Left lung (tissue), 10 donors: ENCODE data around the gene RNLS. TPM values are rescaled to one million over a fixed set of nuclear protein-coding genes. Genes with fewer than 3 reads are reported as not detected.

Source experiments
- ATAC-seq: fragments of 200-7000 bp; cut with Tn5 transposase; one replicate; pipeline ENCODE4 v1.9.1; 2020; ENCODE audit warnings: moderate library complexity
- DNase-seq, 4 donors: peaks; one replicate each; pipeline ENCODE4 v3.0.0-alpha.2; 2013 to 2020
- H3K27ac ChIP-seq, 2 donors: fragments of 200-600 bp; sonication (generic) in 1 of 2; one replicate each; pipeline versions ENCODE4 v1.5.0 to v1.8.0; 2020 to 2021
- H3K27me3 ChIP-seq, 2 donors: fragments of 200-600 bp; sonication (generic) in 1 of 2; one replicate each; pipeline versions ENCODE4 v1.5.0 to v1.8.0; 2020 to 2021
- H3K36me3 ChIP-seq, 2 donors: fragments of 200-600 bp; sonication (generic) in 1 of 2; one replicate each; pipeline versions ENCODE4 v1.5.0 to v1.8.0; 2020 to 2021
- H3K4me1 ChIP-seq, 2 donors: fragments of 200-600 bp; one replicate each; pipeline ENCODE4 v1.8.0; 2021
- H3K4me3 ChIP-seq, 2 donors: fragments of 200-600 bp; sonication (generic) in 1 of 2; one replicate each; pipeline versions ENCODE4 v1.5.0 to v1.8.0; 2020 to 2021; ENCODE audit warnings: mild to moderate bottlenecking in 1 of 2
- H3K9me3 ChIP-seq, 2 donors: fragments of 200-600 bp; sonication (generic) in 1 of 2; one replicate each; pipeline versions ENCODE4 v1.5.0 to v1.8.0; 2020 to 2021
- CTCF ChIP-seq, 2 donors: fragments of 200-600 bp; sonication (generic) in 1 of 2; IDR thresholded peaks; one replicate each; pipeline versions ENCODE4 v1.5.0 to v1.8.0; 2021; ENCODE audit warnings: antibody characterized with exemption in 2 of 2
- intact Hi-C, 2 donors: fragments of 100-400 bp; cut with DNase I; formaldehyde crosslinking; loops; one replicate each; pipeline versions ENCODE4 v1.11.2 to v1.14.2; 2022
- polyA plus RNA-seq, 6 donors: library from polyadenylated mRNA; unstranded; fragments of 120-200 nt; gene quantifications; one replicate each; pipeline ENCODE4 v1.2.1, GENCODE V29; 2013; ENCODE audit not compliant: insufficient read length in 6 of 6
- total RNA-seq, 2 donors: library from RNA; stranded (reverse); fragmentation: NEBNext Ultra II Directional; extraction: Animal tissue kit (Norgen Biotek cat#: 25700); gene quantifications; one replicate each; pipeline ENCODE4 v1.2.1, GENCODE V29; 2021
- donor health status: DM: no; HTN: yes; CAD: no.
- donor health status: DM: no; HTN: no; CAD: no.

Gene RNLS
- total and polyA plus RNA-seq, 8 donors = 4.1 to 8.8 (median 5.2) TPM

DNA sequence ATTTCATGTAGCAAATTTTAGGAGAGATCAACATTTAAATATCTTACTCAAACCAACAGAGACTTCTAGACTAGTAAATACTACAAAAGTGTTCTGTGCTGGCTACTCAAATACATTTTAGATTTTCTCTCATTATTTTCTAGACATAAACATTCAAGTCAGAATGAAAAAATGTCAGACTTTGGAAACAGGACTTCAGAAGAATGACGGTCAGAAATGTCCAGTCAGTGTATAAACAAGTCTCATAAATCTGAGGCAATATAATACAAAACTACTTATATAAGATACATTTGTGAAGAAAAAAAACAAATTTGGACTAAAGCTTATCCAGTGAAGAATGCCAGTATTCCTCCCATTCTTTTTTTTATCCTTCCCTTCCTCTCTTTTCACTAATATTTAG lies 25.9 kb downstream of the RNLS start:
- no peak for DNase-seq
- intact Hi-C loops = loop anchor here in 1 of 2 donors (10.0 kb wide), 1 partner anchor 692 kb away; the partner anchor contains the start of genes KLLN and PTEN
- H3K27me3 ChIP-seq = no peaks in the 10 kb centered on the region
- ATAC-seq = no peak
- H3K27ac ChIP-seq = no peak overlapping the region
- H3K4me1 ChIP-seq = no peaks in the 10 kb centered on the region
- no peak overlapping the region for H3K4me3 ChIP-seq
- H3K36me3 ChIP-seq = no peaks in the 10 kb centered on the region
- no peaks in the 10 kb centered on the region for H3K9me3 ChIP-seq
- TF ChIP-seq CTCF (IDR thresholded peaks at IDR 0.05) = no peak

DNA sequence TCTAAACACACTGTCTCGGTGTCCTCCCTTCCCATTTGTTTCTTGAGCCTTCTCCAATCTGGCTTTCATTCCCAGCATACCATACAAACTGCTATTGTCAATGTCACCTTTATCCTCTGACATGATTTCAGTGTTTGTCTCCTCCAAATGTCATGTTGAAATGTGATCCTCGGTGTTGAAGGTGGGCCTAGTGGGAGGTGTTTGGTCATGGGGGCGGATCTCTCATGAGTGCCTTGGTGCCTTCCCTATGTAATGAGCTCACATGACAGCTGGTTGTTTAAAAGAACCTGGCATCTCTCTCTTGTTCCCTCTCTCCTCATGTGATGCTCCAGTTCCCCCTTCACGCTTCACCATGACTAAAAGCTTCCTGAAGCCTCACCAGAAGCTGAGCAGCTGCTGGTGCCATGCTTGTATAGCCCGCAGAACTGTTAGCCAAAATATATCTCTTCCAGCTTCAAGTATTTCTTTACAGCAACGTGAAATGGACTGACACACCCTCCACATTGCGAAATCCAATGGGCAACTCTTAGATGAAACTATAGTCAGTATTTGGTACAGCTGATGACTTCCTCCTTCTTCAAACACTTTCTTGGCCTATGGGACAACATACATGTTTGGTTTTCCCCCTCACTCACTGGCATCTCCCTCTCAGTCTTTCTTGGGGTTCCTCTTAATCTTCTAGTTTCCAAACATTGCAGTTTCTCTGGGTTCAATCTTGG lies 27.8 kb downstream of the RNLS start:
- no peaks in the 10 kb centered on the region for H3K9me3 ChIP-seq
- H3K27me3 ChIP-seq = no peaks in the 10 kb centered on the region
- no peaks in the 10 kb centered on the region for H3K4me1 ChIP-seq
- no peak for DNase-seq
- no peak overlapping the region for H3K4me3 ChIP-seq
- TF ChIP-seq CTCF (IDR thresholded peaks at IDR 0.05) = no peak
- intact Hi-C loops = loop anchor here in 1 of 2 donors (10.0 kb wide), 1 partner anchor 691 kb away; the partner anchor contains the start of genes KLLN and PTEN
- H3K27ac ChIP-seq = no peak overlapping the region
- ATAC-seq = no peak
- no peaks in the 10 kb centered on the region for H3K36me3 ChIP-seq

GRCh38 chr10:88553116-88553752 lies 29.9 kb downstream of the RNLS start:
- Histone ChIP-seq H3K4me1 (no peaks in the 10 kb centered on the region), H3K9me3 (no peaks in the 10 kb centered on the region), H3K4me3 (no peak overlapping the region), H3K27me3 (no peaks in the 10 kb centered on the region), H3K27ac (no peak overlapping the region), H3K36me3 (no peaks in the 10 kb centered on the region)
- intact Hi-C loops = loop anchor here in 1 of 2 donors (10.0 kb wide), 1 partner anchor 688 kb away; the partner anchor contains the start of genes KLLN and PTEN
- DNase-seq = peak in 2 of 4 donors; percentile 37 to 76
- peak; percentile 99 for ATAC-seq
- TF ChIP-seq CTCF (IDR thresholded peaks at IDR 0.05) = peak; percentile 72 to 74

DNA sequence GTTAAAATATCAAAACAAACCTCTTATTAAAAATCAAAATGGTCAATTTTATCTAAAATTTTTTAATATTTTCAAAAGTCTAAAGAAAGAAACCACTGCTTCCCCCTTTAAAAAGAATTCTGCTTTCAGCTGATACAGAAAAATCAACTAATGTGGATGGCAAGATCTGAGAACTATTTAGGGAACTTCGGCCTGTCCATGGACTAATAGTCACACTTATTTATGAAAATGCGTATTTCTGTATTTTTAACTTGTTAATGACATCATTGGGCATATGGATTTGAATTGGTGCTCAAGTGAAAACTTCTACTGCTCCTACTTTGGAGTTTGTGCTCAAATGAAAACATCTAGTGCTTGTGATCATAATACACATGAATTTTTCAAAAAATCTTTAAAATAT lies 31.9 kb downstream of the RNLS start:
- ATAC-seq (no peak), DNase-seq (no peak)
- Histone ChIP-seq H3K36me3 (no peaks in the 10 kb centered on the region), H3K9me3 (no peaks in the 10 kb centered on the region), H3K4me3 (no peak overlapping the region), H3K4me1 (no peaks in the 10 kb centered on the region), H3K27me3 (no peaks in the 10 kb centered on the region), H3K27ac (no peak overlapping the region)
- no peak for TF ChIP-seq CTCF (IDR thresholded peaks at IDR 0.05)
- intact Hi-C loops = loop anchor here in 1 of 2 donors (10.0 kb wide), 1 partner anchor 686 kb away; the partner anchor contains the start of genes KLLN and PTEN

GRCh38 chr10:88546497-88546896 lies 36.6 kb downstream of the RNLS start:
- no peak for DNase-seq
- ATAC-seq = no peak
- H3K27ac ChIP-seq = no peak overlapping the region
- no peaks in the 10 kb centered on the region for H3K9me3 ChIP-seq
- no peaks in the 10 kb centered on the region for H3K27me3 ChIP-seq
- no peak for TF ChIP-seq CTCF (IDR thresholded peaks at IDR 0.05)
- H3K36me3 ChIP-seq = no peaks in the 10 kb centered on the region
- intact Hi-C loops = no loop called here
- H3K4me1 ChIP-seq = no peaks in the 10 kb centered on the region
- H3K4me3 ChIP-seq = no peak overlapping the region
